ENCODE measurements around the gene CFAP46.

DNA sequence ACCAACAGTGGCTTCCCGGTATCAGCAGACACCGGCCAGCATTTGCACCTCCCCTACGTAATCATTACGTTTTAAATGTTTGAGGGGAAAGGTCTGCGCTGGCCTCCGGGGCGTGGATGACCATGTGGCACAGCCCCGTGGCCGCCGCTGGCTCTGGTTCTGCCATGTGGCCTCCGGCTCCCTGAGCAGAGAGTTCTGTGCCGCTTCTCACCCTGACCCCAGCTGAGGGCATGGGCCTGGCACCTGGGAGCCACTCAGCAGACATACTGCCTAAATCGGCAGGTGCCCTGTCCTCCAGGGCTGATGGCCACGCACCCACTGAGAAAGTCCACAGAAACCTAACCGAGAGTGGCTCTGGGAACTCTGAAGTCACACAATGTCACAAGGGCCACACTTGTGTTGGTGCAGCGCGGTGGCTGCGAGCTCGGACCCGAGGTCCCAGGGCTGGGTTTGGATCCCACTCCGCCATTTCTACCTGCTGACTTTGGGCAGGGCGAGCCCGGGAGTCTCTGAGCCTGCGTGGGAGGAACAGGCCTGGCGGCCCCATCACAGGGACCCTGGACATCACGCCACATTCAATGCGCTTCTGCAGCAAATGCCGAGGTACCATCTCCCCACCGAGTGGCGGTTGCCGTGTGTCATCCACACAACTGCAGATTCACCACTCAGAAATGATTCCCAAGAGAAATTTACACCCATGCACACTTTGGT lies 25.3 kb downstream of the CFAP46 start:
- TF ChIP-seq, protein P1, sequence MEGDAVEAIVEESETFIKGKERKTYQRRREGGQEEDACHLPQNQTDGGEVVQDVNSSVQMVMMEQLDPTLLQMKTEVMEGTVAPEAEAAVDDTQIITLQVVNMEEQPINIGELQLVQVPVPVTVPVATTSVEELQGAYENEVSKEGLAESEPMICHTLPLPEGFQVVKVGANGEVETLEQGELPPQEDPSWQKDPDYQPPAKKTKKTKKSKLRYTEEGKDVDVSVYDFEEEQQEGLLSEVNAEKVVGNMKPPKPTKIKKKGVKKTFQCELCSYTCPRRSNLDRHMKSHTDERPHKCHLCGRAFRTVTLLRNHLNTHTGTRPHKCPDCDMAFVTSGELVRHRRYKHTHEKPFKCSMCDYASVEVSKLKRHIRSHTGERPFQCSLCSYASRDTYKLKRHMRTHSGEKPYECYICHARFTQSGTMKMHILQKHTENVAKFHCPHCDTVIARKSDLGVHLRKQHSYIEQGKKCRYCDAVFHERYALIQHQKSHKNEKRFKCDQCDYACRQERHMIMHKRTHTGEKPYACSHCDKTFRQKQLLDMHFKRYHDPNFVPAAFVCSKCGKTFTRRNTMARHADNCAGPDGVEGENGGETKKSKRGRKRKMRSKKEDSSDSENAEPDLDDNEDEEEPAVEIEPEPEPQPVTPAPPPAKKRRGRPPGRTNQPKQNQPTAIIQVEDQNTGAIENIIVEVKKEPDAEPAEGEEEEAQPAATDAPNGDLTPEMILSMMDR (IDR thresholded peaks at IDR 0.05): no peak
- no peak for TF ChIP-seq POLR2A (IDR thresholded peaks at IDR 0.05; ENCODE audit: low read depth)
